GOT3 (cell line): ENCODE data around the gene UBR3.

ENCODE experiments used
- DNase-seq: peaks from one replicate; lab custom pipeline; 2025; ENCODE audit warnings: mixed read lengths; lab: John Stamatoyannopoulos, UW

Gene UBR3

DNA sequence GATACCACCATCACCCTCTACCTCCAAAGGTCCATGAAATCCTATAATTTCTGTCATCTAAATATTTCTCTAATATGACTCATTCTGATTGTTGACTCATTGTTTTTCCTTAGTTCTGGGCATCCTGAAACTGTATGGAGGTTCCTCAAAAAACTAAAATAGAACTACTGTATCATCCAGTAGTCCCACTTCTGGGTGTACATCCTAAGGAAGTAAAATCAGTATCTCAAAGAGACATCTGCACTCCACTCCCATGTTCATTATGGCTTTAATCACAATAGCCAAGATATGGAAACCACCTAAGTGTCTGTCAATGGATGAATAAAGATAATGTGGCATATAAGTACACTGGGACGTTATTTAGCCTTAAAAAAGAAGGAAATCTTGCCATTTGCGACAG is 224.9 kb downstream of the UBR3 start:
- DNase-seq = no peak

DNA sequence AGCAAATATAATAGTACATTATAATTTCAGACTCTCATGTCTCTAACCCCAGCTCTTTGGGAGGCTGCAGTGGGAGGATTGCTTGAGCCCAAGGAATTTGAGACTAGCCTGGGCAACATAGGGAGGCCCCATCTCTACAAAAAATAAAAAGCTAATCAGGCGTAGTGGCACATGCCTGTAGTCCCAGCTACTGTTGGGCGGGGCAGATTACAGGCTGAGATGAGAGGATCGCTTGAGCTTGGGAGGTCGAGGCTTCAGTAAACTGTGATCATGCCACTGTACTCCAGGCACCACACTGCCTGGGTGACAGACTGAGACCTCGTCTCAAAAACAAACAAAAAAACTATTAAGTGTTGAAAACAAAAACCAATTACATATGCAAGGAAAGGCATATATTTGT is 227.7 kb downstream of the UBR3 start:
- DNase-seq = no peak

DNA sequence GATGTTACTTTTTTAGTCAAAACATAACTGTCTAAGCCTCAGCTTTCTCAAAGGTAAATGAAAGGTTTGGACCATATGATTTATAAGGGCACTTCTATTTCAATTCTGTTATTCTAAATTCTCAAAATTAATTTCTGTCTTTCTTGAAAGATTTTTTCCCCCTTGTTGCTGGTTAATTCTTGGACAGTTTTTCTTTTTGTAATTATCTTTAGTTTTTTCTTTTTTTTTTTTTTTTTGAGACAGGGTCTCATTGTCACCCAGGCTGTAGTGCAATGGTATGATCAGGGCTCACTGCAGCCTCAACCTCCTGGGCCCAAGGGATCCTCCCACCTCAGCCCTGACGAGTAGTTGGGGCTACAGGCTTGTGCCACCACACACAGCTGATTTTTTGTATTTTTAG is 229.6 kb downstream of the UBR3 start:
- DNase-seq = no peak

DNA sequence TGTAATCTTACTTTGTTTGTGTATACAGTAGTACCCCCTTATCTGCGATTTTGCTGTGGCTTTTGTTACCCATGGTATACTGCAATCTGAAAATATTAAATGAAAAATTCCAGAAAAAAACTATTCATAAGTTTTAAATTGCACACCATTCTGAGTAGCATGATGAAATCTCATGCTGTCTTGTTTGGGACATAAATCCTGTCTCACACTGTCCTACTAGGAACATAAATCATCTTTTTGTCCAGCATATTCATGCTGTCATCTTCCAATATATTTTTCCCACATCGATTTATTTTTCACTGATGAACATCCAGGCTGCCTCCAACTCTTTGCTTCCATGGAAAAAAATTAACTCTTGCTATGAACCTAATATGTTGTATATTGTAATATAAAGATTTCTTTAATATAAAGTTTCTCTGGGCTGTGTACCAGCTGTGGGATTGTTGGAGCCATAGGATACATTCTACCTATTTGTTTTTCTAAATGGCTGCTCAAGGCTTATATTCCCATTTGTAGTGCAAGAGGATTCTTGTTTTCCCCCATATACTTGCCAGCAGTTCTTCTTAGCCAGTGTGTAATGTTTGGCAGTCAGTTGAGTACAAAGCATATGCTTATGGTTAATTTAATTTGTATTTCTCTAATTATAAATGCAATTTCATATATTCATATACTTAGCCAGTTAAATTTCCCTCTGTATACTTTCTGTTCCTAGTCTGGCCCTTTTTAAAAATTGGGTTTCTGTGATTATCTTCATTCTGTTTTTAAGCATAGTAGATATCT is 236.4 kb downstream of the UBR3 start:
- DNase-seq = no peak

DNA sequence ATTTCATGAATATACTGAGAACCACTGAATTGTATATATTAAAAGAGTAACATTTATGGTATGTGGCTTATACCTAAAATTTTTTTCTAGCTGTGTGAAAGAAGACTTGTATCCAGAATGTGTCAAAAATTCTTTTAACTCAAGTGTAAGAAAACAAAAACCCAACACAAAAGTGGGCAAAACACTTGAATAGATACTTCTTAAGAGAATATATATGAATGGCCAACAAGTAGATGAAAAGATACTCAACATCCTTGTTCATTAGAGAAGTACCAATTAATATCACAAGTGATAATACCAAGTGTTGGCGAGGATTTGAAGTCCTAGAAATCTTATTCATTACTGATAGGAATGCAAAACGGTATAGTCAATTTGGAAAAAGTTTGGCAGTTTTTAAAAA is 243.5 kb downstream of the UBR3 start:
- DNase-seq = no peak

DNA sequence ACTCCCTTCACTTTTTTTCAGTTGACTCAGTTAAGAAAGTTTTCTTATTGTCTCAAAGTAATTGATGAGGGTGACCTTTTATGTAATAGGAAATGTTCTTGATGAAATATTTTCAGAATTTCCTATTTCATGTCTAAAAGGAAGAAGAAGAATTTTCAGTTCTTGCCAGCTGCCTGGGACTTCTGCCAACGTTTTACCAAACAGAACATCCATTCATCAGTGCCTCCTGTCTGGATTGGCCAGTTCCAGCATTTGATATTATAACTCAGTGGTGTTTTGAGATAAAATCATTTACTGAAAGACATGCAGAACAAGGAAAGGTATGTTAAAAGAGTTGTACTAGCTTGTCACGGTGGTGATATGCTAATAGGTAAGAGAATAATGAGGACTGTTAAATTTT is 246.0 kb downstream of the UBR3 start:
- DNase-seq = no peak

DNA sequence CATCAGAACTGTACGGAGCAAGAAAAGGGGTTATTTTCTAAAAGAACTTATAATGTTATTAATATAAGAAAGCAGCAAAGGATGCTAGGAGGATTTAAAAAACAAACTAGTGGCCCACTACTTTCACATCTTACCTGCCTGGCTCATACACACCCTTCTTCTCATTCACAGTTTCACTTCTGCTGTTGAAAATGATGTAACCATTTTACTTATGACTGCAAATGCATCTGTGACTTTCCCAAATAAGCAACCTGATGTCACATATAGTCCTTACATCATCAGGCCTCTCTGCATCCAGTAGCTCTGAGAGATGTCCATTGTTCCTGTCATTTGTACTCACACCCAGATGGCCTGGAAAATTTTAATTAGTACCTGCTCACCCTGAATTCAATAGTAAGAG is 248.9 kb downstream of the UBR3 start:
- DNase-seq = no peak

DNA sequence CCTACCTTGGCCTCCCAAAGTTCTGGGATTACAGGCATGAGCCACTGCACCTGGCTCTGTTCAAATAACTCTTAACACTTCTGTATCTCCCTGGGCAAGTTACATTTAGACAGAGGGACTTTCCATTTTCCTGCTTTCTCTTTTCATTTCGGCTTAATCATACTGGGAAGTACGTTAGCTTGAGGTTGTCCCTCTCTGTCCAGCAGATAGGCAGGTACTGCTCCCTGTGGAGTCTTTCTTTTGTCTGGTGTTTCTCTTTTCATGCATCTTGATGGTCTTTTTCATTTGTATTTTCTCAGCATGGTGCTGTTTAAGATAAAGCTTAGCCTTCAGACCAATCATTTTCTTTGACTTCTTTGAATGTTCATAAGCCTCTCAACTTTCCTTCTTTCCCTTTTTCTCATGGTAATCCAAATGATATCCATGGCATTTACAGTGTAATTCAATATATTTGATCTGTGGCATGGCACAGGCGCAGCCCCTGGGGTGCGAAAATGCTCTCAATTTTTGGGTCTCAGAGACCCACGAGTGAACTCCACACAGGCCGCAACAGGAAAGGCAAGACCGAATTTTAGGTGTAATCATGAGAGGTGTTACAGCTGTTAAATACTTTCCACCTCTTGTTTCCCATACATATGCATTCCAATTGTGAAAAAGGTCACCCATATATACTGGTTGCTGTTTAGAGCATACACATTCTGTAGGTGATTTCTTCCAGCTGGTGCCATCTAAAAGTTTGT is 250.7 kb downstream of the UBR3 start:
- no peak for DNase-seq

DNA sequence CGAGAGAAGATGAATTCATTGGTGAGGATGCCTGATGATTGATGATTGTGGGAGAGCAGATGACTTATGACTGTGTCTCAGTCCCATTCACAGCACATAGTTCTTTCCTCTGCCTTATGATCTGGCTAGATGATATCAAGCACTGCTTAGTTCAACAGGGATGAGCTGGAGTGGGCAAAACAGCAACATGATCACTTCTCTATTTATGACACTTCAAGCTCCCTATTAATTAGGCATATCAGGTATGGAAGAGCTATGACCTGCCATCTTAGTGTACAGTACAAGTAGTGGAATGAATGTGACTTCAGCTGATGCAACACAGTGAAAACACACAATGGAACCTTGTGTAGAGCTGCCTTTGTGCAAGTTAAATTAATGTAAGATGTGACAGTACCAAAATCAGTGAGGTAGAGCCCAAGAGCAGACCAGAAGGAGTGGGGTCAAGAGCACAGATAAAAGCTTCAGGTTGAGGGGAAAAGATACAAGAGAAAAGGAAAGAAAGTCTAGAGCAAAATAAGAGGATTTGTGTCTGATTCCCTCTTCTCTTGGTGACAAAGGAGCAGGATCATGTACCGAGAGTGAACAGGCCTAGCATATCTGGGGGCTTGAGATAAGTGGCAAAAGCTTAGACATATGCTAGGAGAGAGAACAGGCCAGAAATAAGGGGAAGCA is 257.7 kb downstream of the UBR3 start:
- DNase-seq = no peak

DNA sequence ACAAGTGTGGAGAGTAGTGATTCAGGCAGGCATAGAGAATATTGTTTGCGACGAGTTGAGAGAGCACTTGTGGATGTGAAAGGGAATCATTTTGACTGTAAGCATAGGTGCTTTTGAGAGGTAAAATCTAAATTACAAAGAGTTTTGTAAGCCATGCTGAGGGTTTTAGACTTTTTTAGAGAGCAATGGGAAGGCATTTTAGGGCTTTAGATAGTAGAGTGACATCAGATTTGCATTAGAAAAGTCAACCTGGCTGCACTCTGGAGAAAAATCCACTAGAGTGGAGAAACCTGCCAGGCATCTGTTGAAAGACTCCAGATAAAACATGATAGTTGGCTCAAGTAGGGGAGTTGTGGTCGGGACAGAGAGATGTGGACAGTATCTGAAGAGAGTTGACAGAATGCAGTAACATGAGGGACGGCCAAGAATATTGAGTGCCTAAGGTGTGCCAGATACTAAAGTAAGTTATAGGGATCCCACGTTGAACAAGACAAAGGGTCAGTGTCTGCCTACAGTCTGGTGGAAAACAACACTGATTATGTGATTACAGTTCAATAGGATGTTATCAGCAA is 258.9 kb downstream of the UBR3 start:
- DNase-seq = no peak

DNA sequence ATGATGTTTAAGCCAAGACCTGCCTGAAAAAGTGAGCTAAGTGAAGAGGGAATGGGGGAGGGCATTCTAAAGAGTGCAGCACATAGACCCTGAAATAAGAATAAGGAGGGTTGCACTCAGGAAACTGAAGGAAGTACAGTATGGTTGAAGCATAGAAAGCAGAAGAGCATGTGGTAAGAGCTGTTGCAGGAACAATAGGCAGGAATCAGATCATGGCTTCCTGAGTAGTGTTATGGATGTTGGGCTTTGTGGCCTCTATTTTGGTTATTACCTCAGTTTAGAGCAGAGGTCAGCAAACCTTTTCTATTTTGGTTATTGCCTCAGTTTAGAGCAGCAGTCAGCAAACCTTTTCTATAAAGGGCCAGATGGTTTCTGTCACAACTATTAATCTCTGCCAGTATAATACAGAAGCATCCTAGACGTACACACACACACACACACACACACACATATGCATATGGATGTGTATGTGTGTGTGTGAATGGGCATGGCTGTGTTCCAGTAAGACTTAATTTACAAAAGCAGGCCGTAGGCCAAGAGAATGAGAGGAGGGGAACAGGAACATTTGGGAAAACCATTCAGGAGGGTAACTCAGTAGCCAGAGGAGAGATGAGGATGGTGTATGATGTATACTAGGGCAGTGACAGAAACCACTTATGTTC is 259.6 kb downstream of the UBR3 start:
- DNase-seq = no peak

DNA sequence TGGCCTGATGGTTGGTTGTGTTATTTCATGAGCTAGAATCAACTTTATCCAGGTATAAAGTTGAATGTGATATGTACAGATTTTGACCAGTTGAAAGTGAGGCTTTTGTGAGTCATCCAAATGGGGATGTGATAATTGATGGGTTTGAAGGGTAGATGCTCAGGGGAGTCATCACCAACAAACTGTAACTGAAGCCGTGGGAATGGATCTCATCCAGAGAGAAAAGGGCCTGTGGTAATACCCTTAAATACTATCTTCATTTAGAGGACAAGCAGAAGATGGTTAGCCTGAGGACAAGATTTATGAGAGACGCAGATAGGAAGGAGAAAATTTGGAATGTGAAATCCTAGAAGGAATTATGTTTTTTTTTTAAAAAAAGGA is 260.1 kb downstream of the UBR3 start:
- DNase-seq = no peak

DNA sequence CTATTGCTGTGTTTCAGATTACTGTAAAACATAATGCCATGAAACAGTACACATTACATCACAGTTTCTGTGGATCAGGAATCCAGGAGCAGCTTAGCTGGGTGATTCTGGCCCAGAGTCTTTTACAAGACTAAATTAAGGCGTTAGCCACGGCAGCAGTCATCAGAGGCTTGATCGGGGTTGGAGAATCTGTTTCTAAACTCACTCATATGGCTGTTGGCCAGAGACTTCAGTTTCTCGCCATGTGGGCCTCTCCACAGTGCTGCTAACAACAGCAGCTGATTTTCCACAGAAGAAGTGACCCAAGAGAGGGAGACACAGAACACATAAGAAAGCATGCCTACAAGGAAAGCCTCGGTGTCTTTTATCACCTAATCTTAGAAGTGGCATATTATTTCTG is 261.5 kb downstream of the UBR3 start:
- no peak for DNase-seq

DNA sequence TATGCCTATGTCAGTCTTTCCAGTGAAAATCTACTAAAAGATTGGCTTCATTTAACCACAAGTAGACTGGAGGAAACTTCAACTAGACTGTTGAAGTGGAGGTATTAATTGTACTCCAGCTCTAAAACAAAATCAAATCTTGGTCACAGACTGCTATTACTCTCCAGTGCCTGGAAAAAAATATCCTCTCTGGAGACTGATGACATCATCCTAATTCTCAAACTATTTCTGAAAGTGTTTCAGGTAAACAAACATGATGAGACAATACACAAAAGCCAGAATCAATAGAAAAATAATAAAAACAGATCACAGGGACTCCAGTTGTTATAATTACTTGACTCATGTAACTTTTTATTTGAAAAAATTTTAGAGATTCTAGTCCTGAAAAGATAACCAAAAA is 263.0 kb downstream of the UBR3 start:
- no peak for DNase-seq

DNA sequence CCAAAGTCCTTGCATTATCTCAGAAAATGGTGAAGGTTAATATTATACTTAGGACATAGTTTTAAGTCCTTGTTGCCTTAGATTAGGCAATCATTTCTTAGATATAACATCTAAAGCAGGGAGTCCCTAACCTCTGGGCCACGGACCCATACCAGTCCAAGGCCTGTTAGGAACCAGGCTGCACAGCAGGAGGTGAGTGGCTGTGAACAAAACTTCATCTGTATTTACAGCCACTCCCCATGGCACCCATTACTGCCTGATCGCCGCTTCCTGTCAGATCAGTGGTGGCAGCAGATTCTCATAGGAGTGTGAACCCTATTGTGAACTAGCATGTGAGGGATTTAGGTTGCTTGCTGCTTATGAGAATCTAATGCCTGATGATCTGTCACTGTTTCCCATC is 264.2 kb downstream of the UBR3 start:
- DNase-seq = no peak

DNA sequence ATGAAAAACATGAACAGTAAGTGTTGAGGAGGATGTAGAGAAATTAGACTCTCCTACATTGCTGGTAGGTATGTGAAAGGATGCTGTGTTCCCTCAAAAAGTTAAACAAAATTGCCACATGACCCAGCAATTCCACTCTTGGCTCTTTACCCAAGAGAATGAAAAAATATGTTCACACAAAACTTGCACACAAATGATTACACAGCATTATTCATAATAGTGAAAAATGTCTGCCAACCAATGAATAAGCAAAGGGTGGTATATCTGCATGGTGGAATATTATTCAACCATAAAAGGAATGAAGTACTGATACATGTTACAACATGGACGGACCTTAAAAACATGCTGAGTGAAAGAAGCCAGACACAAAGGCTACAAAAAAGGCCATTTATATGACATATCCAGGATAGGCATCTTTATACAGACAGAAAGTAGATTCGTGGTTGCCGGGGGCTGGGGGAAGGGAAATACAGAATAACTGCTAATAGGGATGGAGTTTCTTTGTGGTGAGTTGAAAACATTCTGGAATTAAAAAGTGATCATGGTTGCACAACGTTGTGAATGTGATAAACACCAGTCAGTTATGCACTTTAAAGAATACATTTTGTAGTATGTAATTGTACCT is 265.3 kb downstream of the UBR3 start:
- DNase-seq = no peak

DNA sequence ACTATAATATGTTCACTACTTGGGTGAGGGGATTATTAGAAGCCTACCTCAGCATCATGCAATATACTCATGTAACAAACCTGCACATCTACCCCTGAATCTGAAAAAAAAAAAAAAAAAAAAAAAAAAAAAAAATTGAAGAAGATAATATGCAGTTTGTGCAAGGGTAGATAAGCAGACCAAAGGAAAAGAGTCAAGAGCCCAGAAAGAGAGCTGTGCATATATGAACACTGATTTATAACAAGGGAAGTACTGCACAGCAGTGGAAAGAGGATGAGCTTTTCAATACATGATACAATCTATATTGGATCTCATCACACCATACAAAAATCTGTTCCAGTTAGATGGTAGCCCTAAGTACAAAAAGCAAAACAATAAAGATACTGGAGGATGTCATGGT is 268.1 kb downstream of the UBR3 start:
- no peak for DNase-seq

DNA sequence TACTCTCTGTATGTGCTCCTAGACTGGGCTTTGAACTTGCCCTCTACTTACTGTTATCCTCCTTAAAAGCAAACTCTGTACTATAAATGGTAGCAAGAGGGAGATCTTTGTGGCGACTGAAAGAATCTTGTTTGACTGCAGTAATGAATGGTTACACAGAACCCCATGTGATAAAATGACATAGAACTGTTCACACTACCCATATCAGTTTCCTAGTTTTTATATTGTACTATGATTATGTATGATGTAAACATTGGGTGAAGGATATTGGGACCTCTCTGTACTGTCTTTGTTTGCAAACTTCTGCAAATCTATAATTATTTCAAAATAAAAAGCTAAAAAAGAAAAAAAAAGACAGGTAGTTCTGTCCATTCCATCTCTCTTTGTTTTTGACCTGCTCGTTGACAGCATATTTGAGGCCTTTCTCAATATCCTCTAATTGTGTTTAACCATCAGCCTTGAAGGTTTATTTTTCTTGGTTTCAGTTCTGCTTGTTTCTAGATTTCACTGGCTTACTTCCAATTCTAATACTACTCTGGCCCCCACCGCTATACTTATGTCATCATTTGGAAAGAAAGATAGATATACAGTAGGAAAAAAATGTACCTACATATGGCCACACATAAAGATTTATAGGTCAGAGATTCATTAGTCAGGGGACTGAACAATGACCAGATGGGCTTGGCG is 271.5 kb downstream of the UBR3 start:
- no peak for DNase-seq

DNA sequence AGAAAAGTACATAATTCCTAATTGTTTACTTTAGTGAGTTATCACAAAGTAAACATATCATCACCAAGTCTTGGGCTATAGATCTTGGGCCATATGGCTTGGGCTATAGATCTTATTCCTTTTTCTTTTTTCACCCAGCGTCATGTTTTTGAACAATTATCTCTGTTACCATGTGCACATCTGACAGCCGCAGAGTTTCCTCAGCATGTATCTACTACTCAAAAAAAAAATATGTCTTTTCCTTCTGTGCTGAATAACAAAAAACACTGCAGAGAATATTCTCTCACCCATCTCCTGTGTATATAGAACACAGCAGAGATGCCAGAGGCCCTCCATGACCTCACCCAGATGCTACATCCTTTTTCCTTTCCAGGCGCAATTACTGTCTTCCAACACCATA is 274.5 kb downstream of the UBR3 start:
- no peak for DNase-seq

DNA sequence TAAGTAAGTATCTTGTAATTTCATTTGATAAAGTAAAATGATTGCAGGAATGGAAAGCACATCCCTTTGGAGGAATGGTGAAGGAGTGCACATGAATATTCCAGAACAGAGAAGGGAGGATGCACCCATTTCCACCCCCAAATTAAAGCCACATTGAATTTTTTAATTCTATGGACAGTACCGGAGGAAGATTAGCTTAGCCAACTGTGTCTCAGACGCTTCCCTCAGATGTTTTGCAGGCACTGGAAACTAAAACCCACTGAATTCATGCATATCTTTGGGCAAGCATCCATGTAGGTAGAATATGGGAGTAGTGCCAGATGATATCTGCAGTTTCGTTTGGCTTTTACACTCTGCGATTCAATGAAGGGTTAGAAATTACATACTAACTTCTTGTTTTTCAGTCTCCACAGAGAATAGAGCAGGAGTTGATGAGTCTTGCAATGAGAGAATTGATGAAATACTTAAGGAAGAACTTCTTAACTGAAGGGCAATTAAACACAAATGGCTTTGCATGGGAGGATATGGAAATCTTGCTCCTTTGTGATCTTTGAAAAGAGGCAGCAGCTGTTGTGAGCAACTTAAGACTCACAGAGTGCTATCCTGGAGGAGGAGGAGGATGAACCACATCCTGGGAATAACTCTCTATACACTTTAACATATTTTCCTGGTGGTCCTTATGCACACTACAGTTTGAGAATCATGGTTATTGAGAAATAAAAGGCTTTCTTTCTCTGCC is 279.0 kb downstream of the UBR3 start:
- DNase-seq = no peak
